HG02678 (cell line): ENCODE data around the gene PLN.

Source experiments
- ATAC-seq: cut with Tn5 transposase; IDR thresholded peaks from one replicate; pipeline ENCODE4 v1.9.1; 2021; ENCODE audit warnings: mild to moderate bottlenecking, moderate library complexity; ENCODE audit not compliant: unreplicated experiment

PLN gene

DNA sequence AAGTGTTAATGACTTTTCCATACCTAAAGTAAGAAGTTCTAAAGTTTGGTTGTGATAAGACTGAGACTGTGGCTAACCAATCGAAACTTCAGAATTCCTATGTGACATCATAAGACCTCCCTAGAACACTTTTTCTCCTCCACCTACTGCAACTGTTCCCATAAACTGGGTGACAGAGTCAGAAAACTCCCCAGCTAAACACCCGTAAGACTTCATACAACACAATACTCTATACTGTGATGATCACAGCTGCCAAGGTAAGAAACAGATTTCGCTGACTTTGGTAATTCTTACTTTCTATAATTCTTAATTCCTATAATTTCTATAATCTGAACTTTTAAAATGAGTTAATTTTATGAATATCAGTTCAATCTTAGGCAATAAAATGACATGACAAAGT, at the start of gene PLN:
TSS of gene PLN (plus strand) at position 161 of the 400 bp plus-strand sequence. CDS start 10,626 bp downstream, outside the sequence.
- ATAC-seq, result no peak

DNA sequence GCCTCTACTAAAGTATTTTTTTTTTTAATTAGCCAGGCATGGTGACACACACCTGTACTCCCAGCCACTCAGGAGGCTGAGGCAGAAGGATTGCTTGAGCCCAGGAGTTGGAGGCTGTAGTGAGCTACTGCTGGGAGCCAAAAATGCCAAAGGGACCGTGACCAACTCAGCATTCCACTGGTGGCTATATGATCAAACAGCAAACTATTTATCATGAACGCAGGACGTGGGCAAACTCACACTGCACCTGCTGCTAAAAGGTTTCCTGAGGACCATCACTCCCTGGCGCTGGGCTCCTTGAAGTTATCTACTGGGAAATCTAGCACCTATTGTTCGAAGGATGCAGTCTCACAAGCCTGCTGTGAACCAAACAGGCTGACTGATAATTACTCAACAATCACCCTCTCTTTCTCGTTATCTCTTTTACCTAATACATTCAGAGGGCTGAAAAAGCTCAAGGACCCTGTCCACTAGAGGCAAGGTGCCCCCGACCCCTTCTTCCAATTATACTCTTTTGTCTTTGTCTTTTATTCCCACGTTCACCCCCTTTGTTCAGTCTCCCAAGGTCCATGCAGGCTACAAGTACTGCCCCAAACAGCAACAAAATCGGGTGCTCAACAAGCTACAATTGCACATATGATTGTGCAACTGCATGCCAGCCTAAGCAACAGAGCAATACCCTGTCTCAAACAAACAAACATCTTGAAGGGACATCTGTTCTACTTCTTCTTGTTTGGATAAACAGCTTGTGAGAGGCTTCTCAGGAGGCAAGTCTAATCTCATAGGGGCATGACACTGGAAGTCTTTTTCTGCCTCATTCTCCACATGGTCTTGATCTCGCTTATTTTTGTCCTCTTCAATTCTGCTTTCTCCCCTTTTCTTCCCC, 47.7 kb upstream of the PLN start:
- ATAC-seq, result no peak

DNA sequence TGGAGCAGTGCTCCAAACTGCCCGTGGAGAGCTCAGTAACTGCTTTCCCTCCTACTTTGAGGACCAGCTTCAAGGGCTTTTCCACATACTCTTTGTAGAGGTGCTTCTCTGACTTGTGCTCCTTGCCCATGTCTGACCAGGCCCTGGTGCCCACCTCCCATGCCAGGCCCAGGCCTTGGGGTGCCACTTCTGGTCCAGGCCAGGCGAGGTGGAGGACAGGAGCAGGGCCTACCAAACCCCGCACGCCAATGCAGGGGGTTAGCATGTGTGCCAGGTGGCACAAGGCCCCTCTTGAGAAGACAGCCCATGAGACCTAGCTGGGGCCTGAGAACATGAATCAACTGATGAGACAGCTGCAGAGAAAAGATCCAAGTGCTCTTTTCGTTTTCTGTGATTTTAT, 47.0 kb upstream of the PLN start:
- ATAC-seq, result no peak

DNA sequence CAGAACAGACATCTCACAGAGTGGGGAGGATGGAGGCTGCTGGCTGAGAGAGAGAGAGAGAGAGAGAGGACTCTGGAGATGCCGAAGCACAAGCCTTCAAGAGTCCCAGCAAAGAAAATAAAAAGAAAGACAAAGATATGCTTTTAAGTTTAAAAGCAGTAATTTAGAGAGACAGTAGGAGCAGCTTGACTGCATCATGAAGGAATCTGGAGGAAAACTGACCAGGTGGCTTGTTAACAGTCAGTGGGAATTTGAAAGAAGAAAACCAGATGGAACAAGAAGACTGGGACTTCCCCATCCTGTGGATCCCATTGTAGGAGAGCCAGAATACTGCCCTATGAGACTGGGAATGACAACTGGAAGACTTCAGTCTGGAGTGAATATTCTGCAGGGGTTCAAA, 46.3 kb upstream of the PLN start:
- ATAC-seq, result no peak

DNA sequence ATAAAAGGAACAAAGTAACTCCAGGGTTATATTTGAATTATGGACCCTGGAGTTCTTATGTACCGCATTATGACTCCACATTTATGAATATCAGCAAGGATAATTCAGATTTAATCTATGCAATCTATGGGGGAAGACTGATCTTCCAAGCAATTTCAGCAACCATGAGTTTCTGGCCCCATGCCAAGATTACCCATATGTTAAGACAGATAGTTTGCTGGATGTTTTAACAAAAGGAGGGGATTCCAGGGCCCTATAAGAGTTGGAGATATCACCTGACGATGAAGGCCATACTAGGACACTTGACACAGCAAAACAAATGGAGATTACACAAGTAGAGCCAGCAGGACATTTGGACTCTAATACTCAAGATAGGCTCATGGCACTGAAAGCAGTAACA, 45.9 kb upstream of the PLN start:
- no peak for ATAC-seq

DNA sequence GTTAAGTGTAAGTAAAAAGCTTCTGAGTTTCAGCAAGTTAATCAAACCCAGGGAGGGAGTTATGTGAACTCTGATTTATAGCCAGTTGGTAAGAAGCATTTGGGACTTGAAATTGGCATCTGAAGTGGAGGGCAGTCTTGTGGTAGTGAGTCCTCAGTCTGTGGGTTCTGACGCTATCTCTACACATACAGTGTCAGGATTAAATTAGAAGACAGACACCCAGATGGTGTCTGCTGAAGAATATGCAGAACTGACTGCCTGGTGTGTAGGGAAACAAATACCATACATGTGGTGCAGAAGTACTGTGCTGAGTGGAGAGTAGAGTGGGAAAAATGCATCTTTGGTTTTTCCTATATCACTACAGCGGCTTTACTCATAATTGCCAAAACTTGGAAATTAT, 43.5 kb upstream of the PLN start:
- ATAC-seq, result no peak

DNA sequence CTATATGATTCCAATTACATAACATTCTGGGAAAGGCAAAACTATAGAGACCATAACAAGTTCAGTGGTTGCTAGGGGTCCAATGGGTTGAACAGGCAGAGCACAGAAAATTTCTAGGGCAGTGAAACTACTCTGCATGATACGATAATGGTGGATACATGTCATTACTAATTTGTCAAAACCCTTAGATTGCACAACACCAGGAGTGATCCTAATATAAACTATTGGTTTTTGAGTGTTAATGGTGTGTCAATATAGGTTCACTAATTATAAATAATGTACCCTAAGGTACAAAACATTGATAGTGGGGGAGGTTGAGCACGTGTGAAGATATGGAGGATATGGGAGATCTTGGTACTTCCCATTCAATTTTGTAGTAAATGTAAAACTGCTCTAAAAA, 42.4 kb upstream of the PLN start:
- ATAC-seq, result no peak

DNA sequence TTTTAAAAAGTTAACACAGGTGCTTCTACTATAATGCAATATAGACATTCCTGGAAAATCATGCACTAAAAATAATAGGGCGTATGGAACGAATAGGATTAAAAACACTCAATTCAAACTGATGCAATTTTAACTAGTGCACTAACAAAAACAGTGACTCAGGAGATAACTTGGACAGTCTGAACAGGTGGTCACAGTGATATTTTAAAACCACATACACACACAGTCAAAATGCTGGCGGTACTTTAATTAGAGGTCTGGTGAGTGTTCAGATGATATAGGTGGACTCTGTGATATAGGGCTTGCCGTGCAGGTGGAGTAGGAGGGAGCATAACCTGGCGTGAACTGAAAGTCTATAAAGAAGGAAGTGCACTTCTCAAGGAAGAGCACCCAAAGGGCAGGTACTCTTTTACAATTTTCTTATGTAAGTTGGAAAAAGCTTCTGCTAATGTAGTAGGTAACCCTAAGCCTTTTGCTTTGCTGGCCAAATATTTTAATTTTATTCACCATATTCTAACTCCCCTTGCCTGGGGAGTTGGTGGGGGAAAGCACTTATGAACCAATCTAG, 41.9 kb upstream of the PLN start:
- ATAC-seq, result no peak

DNA sequence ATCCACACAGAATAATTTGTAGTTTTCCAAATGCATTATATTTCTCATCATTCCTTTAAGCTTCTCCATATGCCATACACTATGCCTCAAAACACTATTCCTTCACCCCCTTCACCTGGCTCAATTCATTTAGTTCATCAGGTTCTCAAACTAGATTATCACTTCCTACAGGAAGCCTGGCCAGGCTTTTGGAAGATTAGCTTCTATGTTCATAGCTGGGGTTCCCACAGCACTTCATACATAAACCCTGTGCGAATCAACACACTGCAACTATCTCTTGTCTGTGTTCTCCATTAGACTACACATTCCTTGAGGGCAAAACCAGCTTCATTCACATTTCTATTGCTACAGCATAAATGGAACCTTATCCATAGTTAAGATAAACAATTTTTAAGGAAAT, 40.5 kb upstream of the PLN start:
- ATAC-seq, result no peak

DNA sequence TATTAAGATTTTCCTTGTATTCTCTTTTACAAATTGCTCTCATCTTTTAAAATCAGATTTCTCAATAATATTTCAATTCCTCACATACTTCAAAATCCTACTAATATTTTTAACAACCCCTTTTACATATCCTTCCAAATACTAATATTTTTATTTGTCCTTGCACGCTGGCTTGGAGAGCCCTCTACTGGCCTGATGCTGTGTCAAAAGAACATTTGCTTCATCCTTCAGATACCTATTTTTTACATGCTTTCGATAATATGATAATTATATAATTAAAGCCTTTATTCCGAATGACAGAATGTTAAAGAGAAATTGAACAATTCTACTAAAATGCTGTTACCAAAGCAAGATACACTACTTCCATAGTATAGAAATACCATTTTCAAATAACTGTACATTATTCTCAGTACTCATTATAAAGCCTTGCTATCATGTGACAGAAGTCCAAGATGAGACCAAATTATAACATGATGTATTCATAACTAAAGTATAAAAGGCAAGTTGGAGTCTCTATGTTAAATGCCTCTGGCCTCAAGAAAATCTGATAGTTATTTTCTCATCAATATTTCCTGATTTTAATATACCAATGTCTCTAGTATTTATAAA, 39.0 kb upstream of the PLN start:
- no peak for ATAC-seq

DNA sequence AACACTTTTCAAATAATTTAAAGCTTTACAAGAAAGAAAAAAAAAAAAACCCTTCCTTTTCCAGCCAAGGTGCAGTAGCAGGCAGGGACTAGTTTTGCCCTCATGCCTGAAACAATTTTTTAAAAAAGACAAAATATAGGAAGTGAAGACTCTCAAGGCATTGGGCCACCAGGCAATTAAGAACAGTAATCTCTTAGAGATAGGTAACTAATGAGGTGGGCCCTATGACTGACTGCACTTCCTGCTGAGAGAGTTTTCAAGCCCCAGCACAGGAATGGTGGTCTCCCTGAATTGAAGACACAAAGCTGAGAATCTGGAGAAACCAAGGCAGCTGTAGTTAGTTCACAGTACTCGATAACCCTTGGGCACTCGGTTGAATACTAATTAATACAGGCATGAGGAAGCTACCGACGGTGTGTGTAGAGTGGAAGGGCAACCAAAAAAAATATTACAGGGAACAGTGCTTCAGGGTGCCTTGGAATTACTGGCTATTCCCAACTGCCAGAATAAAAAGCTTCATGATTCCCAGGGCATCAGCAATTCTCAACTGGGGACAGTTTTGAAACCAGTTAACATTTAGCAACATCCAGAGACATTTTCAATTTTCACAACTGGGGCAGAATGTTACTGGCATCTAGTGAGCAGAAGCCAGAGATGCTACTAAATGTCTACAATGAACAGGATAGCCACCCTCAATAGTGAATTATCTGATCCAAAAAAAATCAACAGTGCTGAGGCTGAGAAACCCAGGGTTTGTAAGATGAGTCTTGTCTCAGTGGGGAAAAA, 36.0 kb upstream of the PLN start:
- no peak for ATAC-seq

DNA sequence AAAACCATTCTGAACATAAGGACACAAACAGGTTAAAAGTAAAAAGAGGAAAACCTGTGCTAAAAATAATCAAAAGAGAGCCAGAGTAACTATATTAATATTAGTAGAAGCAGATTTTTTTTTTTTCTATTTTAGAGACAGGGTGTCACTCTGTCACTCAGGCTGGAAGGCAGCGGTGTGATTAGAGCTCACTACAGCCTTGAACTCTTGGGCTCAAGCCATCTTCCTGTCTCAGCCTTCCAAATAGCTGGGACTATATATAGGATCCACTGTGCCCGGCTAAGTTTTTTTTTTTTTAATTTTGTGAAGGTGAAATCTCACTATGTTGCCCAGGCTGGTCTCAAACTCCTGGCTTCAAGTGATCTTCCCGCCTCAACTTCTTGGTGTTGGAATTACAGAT, 33.4 kb upstream of the PLN start:
- ATAC-seq, result no peak

DNA sequence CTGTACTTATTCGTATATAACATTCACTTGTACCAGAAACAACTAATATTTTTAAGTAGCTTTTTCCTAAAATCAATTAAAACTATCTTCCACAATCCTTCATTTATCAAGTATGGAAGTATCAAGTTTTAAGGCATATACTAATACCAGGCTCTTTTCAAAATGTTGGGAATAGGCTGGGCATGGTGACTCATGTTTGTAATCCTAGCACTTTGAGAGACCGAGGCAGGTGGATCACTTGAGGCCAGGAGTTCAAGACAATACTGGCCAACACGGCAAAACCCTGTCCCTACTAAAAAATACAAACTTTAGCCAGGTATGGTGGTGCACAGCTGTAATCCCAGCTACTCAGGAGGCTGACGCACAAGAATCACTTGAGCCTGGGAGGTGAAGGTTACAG, 25.7 kb upstream of the PLN start:
- ATAC-seq, result no peak

DNA sequence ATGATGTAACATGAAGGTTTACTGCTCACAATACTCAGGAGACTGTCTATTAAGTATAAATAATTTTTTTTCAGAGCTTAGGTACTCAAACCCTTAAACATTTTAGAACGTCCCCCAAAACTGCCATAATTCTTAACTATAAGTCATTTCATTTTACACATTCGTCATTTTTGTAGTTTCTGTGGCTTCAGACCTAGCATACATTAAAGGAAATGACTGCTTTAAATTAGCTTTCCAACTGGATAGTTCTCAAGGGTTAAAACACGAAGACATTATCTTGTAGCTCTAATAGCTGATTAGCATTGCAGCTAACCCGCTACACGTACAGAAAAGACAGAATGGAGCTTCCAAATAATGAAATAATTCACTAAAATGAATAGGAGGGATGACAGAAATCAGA, 24.9 kb upstream of the PLN start:
- no peak for ATAC-seq

DNA sequence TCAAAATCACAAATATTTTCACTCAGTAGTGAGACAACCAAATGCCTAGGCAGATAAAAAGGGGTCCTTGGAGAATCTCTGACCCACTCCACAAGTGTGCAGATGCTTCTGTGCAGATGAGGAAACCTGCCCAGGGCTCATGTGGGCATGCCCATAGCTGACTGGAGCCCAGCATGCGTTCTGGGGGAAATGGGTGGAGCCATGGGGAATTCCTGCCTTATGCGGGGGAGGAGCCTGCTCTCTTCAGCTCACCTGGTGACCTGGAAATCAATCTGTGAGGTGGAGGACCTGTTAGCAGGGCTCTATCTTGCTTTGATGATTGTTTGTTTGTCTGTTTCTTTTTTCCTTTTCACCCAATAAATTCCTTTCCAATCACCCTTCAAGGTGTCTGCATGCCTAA, 23.4 kb upstream of the PLN start:
- no peak for ATAC-seq

DNA sequence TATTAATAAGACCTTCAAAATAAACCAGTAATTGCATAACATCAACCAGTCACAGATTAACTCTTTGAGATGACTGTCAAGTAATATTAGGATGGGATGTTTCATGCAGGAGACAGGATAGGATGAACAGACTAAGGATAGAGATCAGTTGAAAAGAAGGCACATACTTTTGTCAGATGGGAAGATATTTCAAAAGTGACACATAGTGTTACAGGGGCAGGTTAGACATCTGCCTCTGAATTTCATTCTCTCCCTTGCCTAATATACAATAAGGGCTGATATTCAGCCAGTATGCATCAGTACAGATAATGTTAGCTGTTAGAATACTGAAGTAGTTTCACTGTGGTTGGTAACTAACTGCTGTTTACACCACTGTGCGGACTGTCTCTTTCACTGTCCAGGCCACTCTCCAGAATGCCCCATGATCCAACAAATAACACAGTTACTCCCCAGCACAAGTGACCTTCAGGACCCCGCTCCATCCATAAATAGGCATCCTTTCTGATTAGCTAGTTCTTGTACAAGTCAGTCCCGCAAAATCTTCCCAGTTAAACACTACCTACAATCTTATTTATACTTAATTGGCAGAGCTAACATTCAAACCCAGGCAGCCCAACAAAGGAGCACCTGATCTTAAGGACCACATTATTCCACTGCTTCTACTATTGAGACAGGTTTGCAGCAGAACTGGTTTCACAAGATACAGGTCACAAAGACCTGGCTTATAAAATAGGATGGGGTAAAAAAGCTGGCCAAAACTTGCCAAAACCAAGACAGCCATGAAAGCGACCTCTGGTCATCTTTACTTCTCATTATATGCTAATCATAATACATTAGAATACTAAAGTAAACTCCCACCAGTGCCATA, 21.9 kb upstream of the PLN start:
- no peak for ATAC-seq

DNA sequence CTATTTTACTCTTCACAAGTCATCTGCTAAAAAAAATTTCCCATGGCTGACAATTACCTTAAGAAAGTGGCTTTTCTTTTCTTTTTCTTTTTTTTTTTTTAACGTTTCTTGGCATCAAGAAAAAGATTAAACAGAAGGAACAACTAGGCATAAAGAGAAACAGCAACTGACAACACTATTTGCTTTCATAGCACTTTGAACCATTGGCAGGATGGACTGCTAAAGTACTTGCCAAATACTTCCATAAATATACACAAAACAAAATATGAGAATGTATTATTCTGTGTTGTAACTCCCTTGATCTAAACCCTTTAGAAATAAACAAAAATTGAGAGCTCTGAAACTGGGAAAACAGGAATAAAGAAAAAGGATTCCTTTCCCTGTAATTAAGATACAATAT, 20.0 kb upstream of the PLN start:
- no peak for ATAC-seq

DNA sequence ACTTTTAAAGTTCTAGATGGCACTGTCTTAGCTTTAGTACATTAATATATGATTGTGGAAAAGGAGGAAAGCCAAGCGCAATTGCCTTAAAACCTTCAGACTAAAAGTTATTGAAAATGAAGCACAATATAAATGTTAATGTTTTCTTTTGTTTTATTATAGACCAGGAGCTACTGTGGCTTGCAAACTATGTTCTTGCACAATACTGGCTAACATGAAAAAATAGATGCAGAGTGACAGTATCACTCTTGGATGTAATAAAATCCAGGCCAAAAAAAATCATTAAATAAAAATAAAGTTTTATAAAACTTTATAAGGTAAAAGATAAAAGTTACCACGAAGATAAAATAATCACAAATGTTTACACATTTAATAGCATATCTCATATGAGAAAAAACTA, 18.3 kb upstream of the PLN start:
- no peak for ATAC-seq

DNA sequence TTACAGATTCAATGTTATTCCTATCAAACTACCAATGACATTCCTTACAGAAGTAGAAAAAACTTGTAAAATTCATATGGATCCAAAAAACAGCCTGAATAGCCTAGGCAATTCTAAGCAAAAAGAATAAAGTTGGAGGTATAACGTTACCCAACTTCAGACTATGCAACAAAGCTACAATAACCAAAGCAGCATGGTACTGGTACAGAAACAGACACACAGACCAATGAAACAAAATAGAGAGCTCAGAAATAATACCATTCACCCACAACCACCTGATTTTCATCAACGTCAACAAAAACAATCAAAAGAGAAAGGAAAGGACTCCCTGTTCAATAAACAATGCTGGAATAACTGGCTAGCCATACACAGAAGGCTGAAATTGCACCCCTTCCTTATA, 17.2 kb upstream of the PLN start:
- no peak for ATAC-seq

DNA sequence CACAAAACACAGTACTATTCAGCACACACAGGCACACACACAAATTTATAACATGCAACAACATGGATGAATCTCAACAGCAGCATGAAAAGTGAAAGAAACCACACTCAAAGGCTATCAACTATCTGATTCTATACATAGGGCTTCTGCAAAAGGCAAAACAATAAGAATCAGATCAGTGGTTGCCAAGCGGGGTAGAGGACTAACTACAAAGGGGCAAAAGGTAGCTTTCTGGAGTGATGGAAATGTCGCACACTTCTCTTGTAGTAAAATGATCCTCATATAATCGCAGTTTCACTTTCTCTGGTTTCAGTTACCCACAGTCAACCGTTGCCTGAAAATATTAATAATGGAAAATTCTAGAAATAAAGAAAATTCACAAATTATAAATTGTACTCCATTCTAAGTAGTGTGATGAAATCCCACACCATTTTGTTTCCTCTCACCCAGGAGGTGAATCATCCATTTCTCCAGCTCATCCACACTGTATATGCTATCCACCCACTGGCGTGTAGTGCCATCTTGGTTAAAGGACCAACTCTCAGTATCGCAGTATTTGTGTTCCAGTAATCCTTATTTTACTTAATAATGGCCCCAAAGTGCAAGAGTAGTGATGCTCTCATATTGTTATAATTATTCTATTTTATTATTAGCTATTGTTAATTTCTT, 12.8 kb upstream of the PLN start:
- ATAC-seq, result no peak
